ENCODE results near the gene SLX9.

DNA sequence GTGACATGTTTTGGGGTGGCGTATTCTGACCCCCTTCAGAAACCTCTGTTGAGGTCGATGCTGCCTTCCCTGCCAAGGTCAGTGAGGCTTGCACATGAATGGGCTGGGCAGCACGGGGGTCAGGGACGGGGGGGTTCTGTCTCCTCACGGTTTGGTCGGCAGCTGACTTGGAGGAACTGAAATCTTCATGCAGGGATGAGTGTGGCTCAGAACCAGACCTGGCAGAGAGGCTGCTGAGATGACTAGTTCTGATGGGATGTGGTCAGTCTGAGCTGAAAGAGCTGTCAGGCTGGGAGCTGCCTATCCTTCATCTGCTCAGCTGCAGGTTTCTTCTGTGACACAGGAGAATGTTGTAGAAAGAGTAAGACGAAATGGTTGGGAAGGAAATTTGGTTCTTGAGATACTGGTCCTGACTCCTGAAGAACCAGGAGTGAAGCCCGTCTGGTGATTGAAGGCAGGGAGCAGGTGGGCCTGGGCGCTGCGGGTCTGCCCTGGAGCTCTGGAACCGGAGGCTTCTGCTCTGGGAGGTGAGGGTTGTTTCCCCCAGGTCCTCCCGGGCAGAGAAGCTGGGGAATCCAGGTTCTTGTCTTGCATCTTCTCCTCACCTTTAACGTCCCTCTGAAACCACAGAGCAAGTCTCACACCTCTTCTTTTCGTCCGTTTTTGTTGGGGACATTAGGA is 3.3 kb downstream of the SLX9 start:
- TF ChIP-seq POLR2AphosphoS5 (IDR thresholded peaks at IDR 0.05; ENCODE audit: borderline replicate concordance, low read depth, low read length) (no peak), EZH2 (IDR thresholded peaks at IDR 0.05) (no peak), FOXP2 (optimal IDR thresholded peaks at IDR 0.05; ENCODE audit: control extremely low read depth, extremely low read length, insufficient read depth) (no peak)

Measured in SK-N-MC (cell line).